IMR-90 (cell line): Measurements from ENCODE around the gene ZNF358.

ENCODE experiments used
- BHLHE40 ChIP-seq: fragments of 150-350 bp; IDR thresholded peaks from 2 replicates; pipeline ENCODE4 v1.6.1; 2016; ENCODE audit warnings: mild to moderate bottlenecking, low read depth, low read length
- CEBPB ChIP-seq: IDR thresholded peaks from 2 replicates; pipeline ENCODE4 v1.6.1; 2012; ENCODE audit warnings: low read depth, low read length, improper control_type of control experiment
- CHD1 ChIP-seq: IDR thresholded peaks from 2 replicates; pipeline ENCODE4 v1.6.1; 2012; ENCODE audit warnings: low read depth, low read length, improper control_type of control experiment
- ELK1 ChIP-seq: fragments of 150-350 bp; IDR thresholded peaks from 2 replicates; pipeline ENCODE4 v1.6.1; 2016; ENCODE audit warnings: low read depth, mild to moderate bottlenecking, low read length, moderate library complexity, borderline replicate concordance
- MAFK ChIP-seq: IDR thresholded peaks from 2 replicates; pipeline ENCODE4 v1.6.1; 2012; ENCODE audit warnings: low read depth, low read length, improper control_type of control experiment
- MAZ ChIP-seq: IDR thresholded peaks from 2 replicates; pipeline ENCODE4 v1.6.1; 2012; ENCODE audit warnings: low read depth, mild to moderate bottlenecking, low read length, improper control_type of control experiment, moderate library complexity, borderline replicate concordance
- POLR2A ChIP-seq: IDR thresholded peaks from 2 replicates; pipeline ENCODE4 v1.6.1; 2012; ENCODE audit warnings: mild to moderate bottlenecking, low read depth, low read length
- RAD21 ChIP-seq: IDR thresholded peaks from 2 replicates; pipeline ENCODE4 v1.6.1; 2012; ENCODE audit warnings: low read length, improper control_type of control experiment
- RFX5 ChIP-seq: IDR thresholded peaks from 2 replicates; pipeline ENCODE4 v1.8.0; 2012; ENCODE audit warnings: low read depth, mild to moderate bottlenecking, low read length, moderate library complexity
- TF ChIP-seq, protein P1 (sequence below): conservative IDR thresholded peaks from 2 replicates; pipeline ENCODE4 v1.5.1; 2012; ENCODE audit warnings: mild to moderate bottlenecking, low read depth, low read length, improper control_type of control experiment

DNA sequence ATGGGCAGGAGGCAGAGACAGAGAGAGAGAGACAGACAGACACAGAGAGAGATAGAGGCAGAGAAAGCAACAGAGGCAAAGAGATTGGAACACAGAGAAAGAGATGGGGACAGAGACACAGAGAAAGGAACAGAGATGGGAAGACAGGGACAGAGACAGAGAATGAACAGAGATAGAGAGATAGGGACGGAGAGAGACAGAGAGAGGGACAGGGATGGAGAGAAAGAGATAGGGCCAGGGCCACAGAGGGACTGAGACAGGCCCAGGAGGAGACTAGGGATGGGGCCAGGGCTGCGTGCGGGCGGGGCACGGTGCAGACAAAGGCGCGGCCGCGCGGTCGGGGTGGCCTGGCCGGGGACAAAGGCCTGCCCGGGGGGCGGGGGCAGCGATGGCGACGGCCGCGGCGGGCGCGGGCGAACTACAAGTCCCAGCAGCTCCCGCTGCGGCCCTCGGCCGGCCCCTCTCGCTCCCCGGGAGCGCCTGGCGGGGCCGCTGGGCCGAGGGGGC lies at the start of gene ZNF358:
- TF ChIP-seq, protein P1, sequence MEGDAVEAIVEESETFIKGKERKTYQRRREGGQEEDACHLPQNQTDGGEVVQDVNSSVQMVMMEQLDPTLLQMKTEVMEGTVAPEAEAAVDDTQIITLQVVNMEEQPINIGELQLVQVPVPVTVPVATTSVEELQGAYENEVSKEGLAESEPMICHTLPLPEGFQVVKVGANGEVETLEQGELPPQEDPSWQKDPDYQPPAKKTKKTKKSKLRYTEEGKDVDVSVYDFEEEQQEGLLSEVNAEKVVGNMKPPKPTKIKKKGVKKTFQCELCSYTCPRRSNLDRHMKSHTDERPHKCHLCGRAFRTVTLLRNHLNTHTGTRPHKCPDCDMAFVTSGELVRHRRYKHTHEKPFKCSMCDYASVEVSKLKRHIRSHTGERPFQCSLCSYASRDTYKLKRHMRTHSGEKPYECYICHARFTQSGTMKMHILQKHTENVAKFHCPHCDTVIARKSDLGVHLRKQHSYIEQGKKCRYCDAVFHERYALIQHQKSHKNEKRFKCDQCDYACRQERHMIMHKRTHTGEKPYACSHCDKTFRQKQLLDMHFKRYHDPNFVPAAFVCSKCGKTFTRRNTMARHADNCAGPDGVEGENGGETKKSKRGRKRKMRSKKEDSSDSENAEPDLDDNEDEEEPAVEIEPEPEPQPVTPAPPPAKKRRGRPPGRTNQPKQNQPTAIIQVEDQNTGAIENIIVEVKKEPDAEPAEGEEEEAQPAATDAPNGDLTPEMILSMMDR: no peak
- TF ChIP-seq POLR2A (no peak), RFX5 (no peak), MAFK (no peak), ELK1 (no peak), CEBPB (no peak), BHLHE40 (no peak), RAD21 (no peak), CHD1 (no peak), MAZ (peak; percentile 90; the same call in 1 of the 2 replicates)
